Left lung (tissue), 10 donors: Measurements from ENCODE around the gene CSNK1G2. TPM values are rescaled to one million over a fixed set of nuclear protein-coding genes. Genes with fewer than 3 reads are reported as not detected.

Experiments used
- ATAC-seq: fragments of 200-7000 bp; cut with Tn5 transposase; one replicate; pipeline ENCODE4 v1.9.1; 2020; ENCODE audit warnings: moderate library complexity
- DNase-seq, 4 donors: peaks; one replicate each; pipeline ENCODE4 v3.0.0-alpha.2; 2013 to 2020
- H3K27ac ChIP-seq, 2 donors: fragments of 200-600 bp; sonication (generic) in 1 of 2; one replicate each; pipeline versions ENCODE4 v1.5.0 to v1.8.0; 2020 to 2021
- H3K27me3 ChIP-seq, 2 donors: fragments of 200-600 bp; sonication (generic) in 1 of 2; one replicate each; pipeline versions ENCODE4 v1.5.0 to v1.8.0; 2020 to 2021
- H3K36me3 ChIP-seq, 2 donors: fragments of 200-600 bp; sonication (generic) in 1 of 2; one replicate each; pipeline versions ENCODE4 v1.5.0 to v1.8.0; 2020 to 2021
- H3K4me1 ChIP-seq, 2 donors: fragments of 200-600 bp; one replicate each; pipeline ENCODE4 v1.8.0; 2021
- H3K4me3 ChIP-seq, 2 donors: fragments of 200-600 bp; sonication (generic) in 1 of 2; one replicate each; pipeline versions ENCODE4 v1.5.0 to v1.8.0; 2020 to 2021; ENCODE audit warnings: mild to moderate bottlenecking in 1 of 2
- H3K9me3 ChIP-seq, 2 donors: fragments of 200-600 bp; sonication (generic) in 1 of 2; one replicate each; pipeline versions ENCODE4 v1.5.0 to v1.8.0; 2020 to 2021
- intact Hi-C, 2 donors: fragments of 100-400 bp; cut with DNase I; formaldehyde crosslinking; loops; one replicate each; pipeline versions ENCODE4 v1.11.2 to v1.14.2; 2022
- polyA plus RNA-seq, 6 donors: library from polyadenylated mRNA; unstranded; fragments of 120-200 nt; gene quantifications; one replicate each; pipeline ENCODE4 v1.2.1, GENCODE V29; 2013; ENCODE audit not compliant: insufficient read length in 6 of 6
- total RNA-seq, 2 donors: library from RNA; stranded (reverse); fragmentation: NEBNext Ultra II Directional; extraction: Animal tissue kit (Norgen Biotek cat#: 25700); gene quantifications; one replicate each; pipeline ENCODE4 v1.2.1, GENCODE V29; 2021
- TF ChIP-seq, protein P1 (sequence below), 2 donors: fragments of 200-600 bp; sonication (generic) in 1 of 2; IDR thresholded peaks; one replicate each; pipeline versions ENCODE4 v1.5.0 to v1.8.0; 2021; ENCODE audit warnings: antibody characterized with exemption in 2 of 2
- donor health status: DM: no; HTN: yes; CAD: no.
- donor health status: DM: no; HTN: no; CAD: no.

CSNK1G2 gene
- total and polyA plus RNA-seq, 8 donors, result 35.6 to 64.5 (median 44.6) TPM

DNA sequence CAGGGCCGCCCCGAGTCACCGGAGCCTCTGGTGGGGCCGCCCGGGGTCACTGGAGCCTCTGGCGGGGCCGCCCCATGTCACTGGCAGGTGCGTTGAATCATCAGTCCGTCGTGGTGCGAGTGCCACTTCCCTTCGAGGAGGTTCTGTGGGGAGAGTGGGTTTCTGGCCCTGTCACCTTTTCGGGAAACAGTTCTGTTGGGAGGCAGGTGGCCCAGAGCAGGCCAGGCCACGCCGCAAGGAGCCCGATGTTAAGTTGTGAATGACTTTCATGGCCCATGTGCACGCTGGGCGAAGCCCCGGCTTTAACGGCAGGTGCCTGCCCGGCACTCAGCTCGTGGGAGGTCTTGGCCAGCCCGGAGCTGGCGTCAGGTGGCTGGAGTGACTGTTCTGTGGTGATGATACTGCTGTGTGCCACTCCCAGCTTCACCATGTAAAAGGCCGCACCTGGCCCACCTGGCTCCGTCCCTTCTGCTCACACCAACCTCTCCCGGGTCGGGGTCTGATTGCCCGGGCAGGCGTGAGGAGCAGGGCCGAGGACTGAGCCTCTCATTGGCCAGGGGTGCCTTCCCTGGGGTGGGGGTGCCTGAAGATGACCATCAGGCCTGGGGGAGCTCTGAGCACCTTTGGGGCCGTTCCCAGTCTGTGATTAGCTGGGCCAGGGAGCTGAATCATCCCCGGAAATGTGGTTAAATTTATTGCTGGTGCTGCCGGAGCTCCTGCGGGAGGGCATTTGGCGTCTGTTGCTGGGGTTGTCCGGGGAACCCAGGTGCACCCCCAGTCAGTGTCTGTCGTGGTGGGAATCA is 29.2 kb downstream of the CSNK1G2 start:
- DNase-seq (no peak), ATAC-seq (no peak)
- peaks cover 0 to 43% of the 10 kb centered on the region in 2 donors for H3K36me3 ChIP-seq
- H3K9me3 ChIP-seq, result no peaks in the 10 kb centered on the region
- TF ChIP-seq, protein P1, sequence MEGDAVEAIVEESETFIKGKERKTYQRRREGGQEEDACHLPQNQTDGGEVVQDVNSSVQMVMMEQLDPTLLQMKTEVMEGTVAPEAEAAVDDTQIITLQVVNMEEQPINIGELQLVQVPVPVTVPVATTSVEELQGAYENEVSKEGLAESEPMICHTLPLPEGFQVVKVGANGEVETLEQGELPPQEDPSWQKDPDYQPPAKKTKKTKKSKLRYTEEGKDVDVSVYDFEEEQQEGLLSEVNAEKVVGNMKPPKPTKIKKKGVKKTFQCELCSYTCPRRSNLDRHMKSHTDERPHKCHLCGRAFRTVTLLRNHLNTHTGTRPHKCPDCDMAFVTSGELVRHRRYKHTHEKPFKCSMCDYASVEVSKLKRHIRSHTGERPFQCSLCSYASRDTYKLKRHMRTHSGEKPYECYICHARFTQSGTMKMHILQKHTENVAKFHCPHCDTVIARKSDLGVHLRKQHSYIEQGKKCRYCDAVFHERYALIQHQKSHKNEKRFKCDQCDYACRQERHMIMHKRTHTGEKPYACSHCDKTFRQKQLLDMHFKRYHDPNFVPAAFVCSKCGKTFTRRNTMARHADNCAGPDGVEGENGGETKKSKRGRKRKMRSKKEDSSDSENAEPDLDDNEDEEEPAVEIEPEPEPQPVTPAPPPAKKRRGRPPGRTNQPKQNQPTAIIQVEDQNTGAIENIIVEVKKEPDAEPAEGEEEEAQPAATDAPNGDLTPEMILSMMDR (IDR thresholded peaks at IDR 0.05), result no peak
- H3K27ac ChIP-seq, result no peak overlapping the region
- no peaks in the 10 kb centered on the region for H3K4me1 ChIP-seq
- no peak overlapping the region for H3K4me3 ChIP-seq
- intact Hi-C loops, result no loop called here
- no peaks in the 10 kb centered on the region for H3K27me3 ChIP-seq

DNA sequence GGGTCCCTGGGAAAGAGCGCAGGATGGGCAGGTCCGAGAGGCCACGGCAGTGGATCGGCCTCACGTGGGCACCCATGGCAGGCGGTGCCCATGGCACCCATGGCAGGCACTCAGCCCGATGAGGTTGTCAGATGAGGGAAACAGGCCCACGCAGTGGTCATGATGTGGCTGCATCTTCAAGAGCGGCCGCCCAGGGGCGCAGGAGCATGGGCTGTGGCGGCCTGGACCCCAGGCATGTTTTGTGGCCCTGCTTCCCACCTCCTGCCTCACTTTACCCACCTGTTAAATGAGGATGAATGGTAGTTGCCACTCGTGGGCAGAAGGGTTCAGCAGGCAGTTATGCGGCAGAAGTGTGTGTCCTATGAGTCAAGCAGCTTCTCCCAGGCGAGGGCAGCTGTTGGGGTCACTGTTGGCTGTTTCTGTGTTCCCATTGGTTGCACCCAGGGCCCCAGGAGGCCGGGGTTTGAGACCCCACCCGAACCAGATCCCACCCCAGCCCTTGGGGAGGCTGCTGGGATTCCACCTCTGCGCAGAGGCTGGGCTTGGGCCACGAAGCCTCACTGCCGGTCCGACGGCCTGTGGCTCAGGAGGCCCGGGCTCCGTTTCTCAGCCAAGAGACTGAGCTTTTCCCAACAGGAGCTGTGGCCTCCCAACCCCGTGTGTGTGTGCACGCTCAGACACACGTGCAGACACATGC is 30.0 kb downstream of the CSNK1G2 start:
- Histone ChIP-seq H3K36me3 (peaks cover 0 to 51% of the 10 kb centered on the region in 2 donors), H3K9me3 (no peaks in the 10 kb centered on the region), H3K4me3 (no peak overlapping the region), H3K27ac (no peak overlapping the region), H3K4me1 (no peaks in the 10 kb centered on the region), H3K27me3 (no peaks in the 10 kb centered on the region)
- DNase-seq (no peak), ATAC-seq (no peak)
- TF ChIP-seq, protein P1 (IDR thresholded peaks at IDR 0.05), result no peak
- intact Hi-C loops, result no loop called here

DNA sequence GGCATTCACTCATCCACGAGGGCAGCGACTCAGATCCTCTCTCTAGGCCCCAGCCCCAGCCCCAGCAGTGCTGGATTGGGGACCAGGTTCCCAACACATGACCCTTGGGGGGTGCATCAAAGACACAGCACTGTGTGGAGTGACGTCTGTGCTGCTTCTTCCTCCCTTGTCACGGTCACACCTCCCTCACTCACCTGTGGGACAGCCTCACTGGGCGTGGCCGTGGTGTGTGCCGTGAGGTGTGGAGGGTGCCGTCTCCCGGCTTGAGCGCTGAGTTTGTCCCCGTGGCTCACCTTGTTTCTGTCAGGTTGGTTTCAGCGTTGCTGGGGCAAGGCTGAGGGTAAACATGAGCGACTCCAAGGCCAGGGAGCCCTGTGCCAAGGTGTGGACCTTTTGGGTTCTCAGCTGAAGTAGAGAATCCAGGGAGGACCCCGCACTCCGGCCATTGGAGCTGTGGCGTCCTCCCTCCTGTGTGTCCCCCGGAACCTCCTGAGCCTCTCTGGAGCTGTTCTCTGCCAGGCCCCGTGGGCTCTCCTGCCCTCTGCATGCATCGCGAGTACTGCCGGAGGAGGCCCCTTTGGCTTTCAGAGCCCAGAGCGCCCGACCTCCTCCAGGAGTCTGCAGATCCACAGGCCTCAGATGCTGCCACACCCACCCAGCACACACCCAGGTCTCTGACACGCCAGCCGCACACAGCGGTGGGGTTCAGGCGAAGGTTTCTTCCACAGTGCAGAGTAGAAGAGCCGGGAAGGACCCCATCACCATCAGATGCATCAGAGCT is 33.6 kb downstream of the CSNK1G2 start:
- H3K4me1 ChIP-seq, result no peaks in the 10 kb centered on the region
- no peak overlapping the region for H3K4me3 ChIP-seq
- no peaks in the 10 kb centered on the region for H3K9me3 ChIP-seq
- TF ChIP-seq, protein P1 (IDR thresholded peaks at IDR 0.05), result no peak
- intact Hi-C loops, result no loop called here
- peaks cover 0 to 76% of the 10 kb centered on the region in 2 donors for H3K36me3 ChIP-seq
- no peak overlapping the region for H3K27ac ChIP-seq
- no peaks in the 10 kb centered on the region for H3K27me3 ChIP-seq
- ATAC-seq (no peak), DNase-seq (peak in 1 of 4 donors; percentile 68)

DNA sequence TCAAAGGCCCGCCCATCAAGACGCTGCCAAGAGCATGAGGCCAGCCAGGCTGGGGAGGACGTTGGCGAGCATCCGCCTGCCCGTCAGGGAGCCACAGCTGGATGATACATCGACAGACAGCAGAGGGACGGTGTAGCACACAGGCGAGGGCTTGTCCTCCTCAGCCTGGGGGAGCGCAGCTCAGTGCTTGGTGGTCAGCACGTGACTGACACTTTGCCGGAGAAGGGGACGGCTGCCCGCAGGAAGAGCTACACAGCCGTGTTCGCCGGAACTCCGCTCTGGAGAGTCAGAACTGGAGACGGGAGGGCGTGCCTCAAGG is 34.1 kb downstream of the CSNK1G2 start:
- intact Hi-C loops, result no loop called here
- Histone ChIP-seq H3K4me1 (no peaks in the 10 kb centered on the region), H3K27me3 (no peaks in the 10 kb centered on the region), H3K9me3 (no peaks in the 10 kb centered on the region), H3K27ac (no peak overlapping the region), H3K4me3 (no peak overlapping the region), H3K36me3 (peaks cover 0 to 76% of the 10 kb centered on the region in 2 donors)
- ATAC-seq (peak; percentile 38), DNase-seq (peak in 3 of 4 donors; percentile 35 to 71 (median 43))
- TF ChIP-seq, protein P1 (IDR thresholded peaks at IDR 0.05), result no peak

GRCh38 chr19:1977120-1977519 is 36.1 kb downstream of the CSNK1G2 start:
- no peaks in the 10 kb centered on the region for H3K27me3 ChIP-seq
- ATAC-seq, result no peak
- H3K4me1 ChIP-seq, result no peaks in the 10 kb centered on the region
- TF ChIP-seq, protein P1 (IDR thresholded peaks at IDR 0.05), result no peak
- H3K9me3 ChIP-seq, result no peaks in the 10 kb centered on the region
- no peak overlapping the region for H3K4me3 ChIP-seq
- DNase-seq, result peak in 1 of 4 donors; percentile 48
- no peak overlapping the region for H3K27ac ChIP-seq
- intact Hi-C loops, result no loop called here
- H3K36me3 ChIP-seq, result peaks cover 0 to 80% of the 10 kb centered on the region in 2 donors
